HepG2 (cell line): ENCODE results near the gene KIR2DL1. TPM values are rescaled to one million over a fixed set of nuclear protein-coding genes. Genes with fewer than 3 reads are reported as not detected.

Source experiments
- ATAC-seq: fragments of 200-7000 bp; cut with Tn5 transposase; 3 replicates; pipeline ENCODE4 v1.9.1; 2020; ENCODE audit warnings: mild to moderate bottlenecking, moderate library complexity
- BruUV-seq: library from RNA; stranded (reverse); fragments of 400-500 nt; replicated peaks from 2 replicates; lab custom pipeline; 2021; lab: Mats Ljungman, UMichigan
- CTCF ChIA-PET: fragments of 300-600 bp; formaldehyde crosslinking; extraction: SDS; loops from one replicate; lab custom pipeline; 2021; ENCODE audit warnings: low total read pairs, inconsistent platforms, low intra/inter-chr PET ratio; lab: Yijun Ruan, JAX
- POLR2A ChIA-PET: fragments of 350-600 bp; sonication (Branson Sonifier 250); formaldehyde crosslinking; loops from one replicate; lab custom pipeline; 2020; ENCODE audit warnings: antibody characterized with exemption, inconsistent platforms; lab: Yijun Ruan, JAX
- DNase-seq: peaks from one replicate; pipeline ENCODE4 v3.0.0-alpha.2; 2015; ENCODE audit warnings: low spot score
- FAIRE-seq: peaks from 3 replicates; lab custom pipeline; 2011; peaks lifted over from hg19 to GRCh38; lab: Jason Lieb, UNC
- H2AFZ ChIP-seq: one replicate; pipeline ENCODE4 v1.6.1; 2011; ENCODE audit warnings: low read length, inconsistent platforms
- H3K27ac ChIP-seq: fragments of 300-600 bp; 3 replicates; pipeline ENCODE4 v1.8.0; 2011; ENCODE audit warnings: mixed run types, mild to moderate bottlenecking, mixed read lengths, low read length, inconsistent platforms; ENCODE audit not compliant: insufficient read depth; ENCODE audit errors: extremely low read length
- H3K27me3 ChIP-seq, 2 experiments: fragments of 200-600 bp in 1 of 2; 2 replicates in 1 of 2; 3 replicates in 1 of 2; pipeline versions ENCODE4 v1.6.0 to v1.8.0; 2011; ENCODE audit warnings: low read length in 2 of 2, mild to moderate bottlenecking in 2 of 2, moderate library complexity in 2 of 2, inconsistent platforms in 1 of 2; ENCODE audit not compliant: insufficient read depth in 2 of 2, control insufficient read depth in 1 of 2
- H3K36me3 ChIP-seq, 2 experiments: fragments of 200-600 bp in 1 of 2; replicated peaks in 1 of 2; 2 replicates in 1 of 2; 3 replicates in 1 of 2; pipeline versions ENCODE4 v1.5.1 to v1.8.0; 2011; ENCODE audit warnings: low read length in 2 of 2, inconsistent platforms in 1 of 2; ENCODE audit not compliant: insufficient read depth in 2 of 2, control insufficient read depth in 1 of 2
- H3K4me1 ChIP-seq: 2 replicates; pipeline ENCODE4 v1.5.1; 2012; ENCODE audit warnings: low read length, inconsistent platforms; ENCODE audit not compliant: insufficient read depth
- H3K4me2 ChIP-seq: 2 replicates; pipeline ENCODE4 v1.6.0; 2011; ENCODE audit warnings: low read depth, low read length, inconsistent platforms
- H3K4me3 ChIP-seq, 3 experiments: fragments of 200-600 bp in 1 of 3; sonication (generic), shearing (Covaris generic) in 1 of 3; replicated peaks in 1 of 3; 2 replicates each; pipeline ENCODE4 v1.5.1; 2011 to 2016; ENCODE audit warnings: low read length in 3 of 3, inconsistent platforms in 2 of 3, low read depth in 2 of 3, mild to moderate bottlenecking in 2 of 3, control low read depth in 1 of 3, mixed read lengths in 1 of 3; ENCODE audit not compliant: insufficient read depth in 1 of 3
- H3K79me2 ChIP-seq: one replicate; pipeline ENCODE4 v1.6.1; 2011; ENCODE audit warnings: low read length, inconsistent platforms; ENCODE audit not compliant: insufficient read depth
- H3K9ac ChIP-seq: 2 replicates; pipeline ENCODE4 v1.6.0; 2011; ENCODE audit warnings: mild to moderate bottlenecking, low read depth, low read length, inconsistent platforms; ENCODE audit not compliant: insufficient read depth
- H3K9me3 ChIP-seq: 2 replicates; pipeline ENCODE4 v1.5.1; 2012; ENCODE audit warnings: mild to moderate bottlenecking, low read length
- H4K20me1 ChIP-seq: 2 replicates; pipeline ENCODE4 v1.6.0; 2011; ENCODE audit warnings: inconsistent platforms, mild to moderate bottlenecking, low read length, moderate library complexity; ENCODE audit not compliant: insufficient read depth
- CCAR2 ChIP-seq: fragments of 200-400 bp; formaldehyde crosslinking; optimal IDR thresholded peaks from 2 replicates; pipeline ENCODE3; 2018; ENCODE audit warnings: low read depth, mild to moderate bottlenecking, low read length, moderate library complexity
- TSC22D2 ChIP-seq: sonication (generic); formaldehyde crosslinking; IDR thresholded peaks from 2 replicates; pipeline ENCODE4 v1.5.1; 2020; ENCODE audit warnings: missing genetic modification reagents, mild to moderate bottlenecking, borderline replicate concordance
- ZBTB8A ChIP-seq: sonication (generic); formaldehyde crosslinking; IDR thresholded peaks from 2 replicates; pipeline ENCODE4 v1.4.0; 2020; ENCODE audit warnings: mild to moderate bottlenecking, low read depth, missing genetic modification reagents, borderline replicate concordance
- ZMAT3 ChIP-seq: sonication (generic); formaldehyde crosslinking; conservative IDR thresholded peaks from 2 replicates; pipeline ENCODE4 v1.7.0; 2021; ENCODE audit warnings: missing genetic modification reagents
- ZNF205 ChIP-seq: IDR thresholded peaks from 2 replicates; pipeline ENCODE4 v1.6.1; 2018; ENCODE audit warnings: missing biosample characterization, missing genetic modification reagents
- ZNF253 ChIP-seq: sonication (generic); formaldehyde crosslinking; IDR thresholded peaks from 2 replicates; pipeline ENCODE4 v1.8.0; 2022; ENCODE audit warnings: mild to moderate bottlenecking, missing genetic modification reagents, borderline replicate concordance
- ZNF317 ChIP-seq: sonication (generic); formaldehyde crosslinking; IDR thresholded peaks from 2 replicates; pipeline ENCODE4 v1.5.0; 2020; ENCODE audit warnings: mild to moderate bottlenecking, missing genetic modification reagents
- ZNF414 ChIP-seq: sonication (generic); formaldehyde crosslinking; IDR thresholded peaks from 2 replicates; pipeline ENCODE4 v1.5.0; 2020; ENCODE audit warnings: missing genetic modification reagents
- ZNF44 ChIP-seq: sonication (generic); formaldehyde crosslinking; IDR thresholded peaks from 2 replicates; pipeline ENCODE4 v1.5.1; 2020; ENCODE audit warnings: mild to moderate bottlenecking, missing genetic modification reagents
- ZNF574 ChIP-seq: sonication (generic); formaldehyde crosslinking; IDR thresholded peaks from 2 replicates; pipeline ENCODE4 v1.4.0; 2020; ENCODE audit warnings: missing genetic modification reagents
- whole genome bisulfite sequencing: methylation state at CpG from one replicate; pipeline ENCODE4 v1.1.6; 2017; ENCODE audit warnings: low lambda C conversion rate; 5-methylcytosine and 5-hydroxymethylcytosine counted together
- in situ Hi-C: cut with HindIII; loops from 2 replicates; pipeline ENCODE4 v1.10.0; 2017; ENCODE audit warnings: low pct_unique_long_range_greater_than_20kb; ENCODE audit not compliant: extremely low pct_ligation_motif_present
- intact Hi-C: fragments of 100-400 bp; cut with micrococcal nuclease; formaldehyde crosslinking; loops from one replicate; pipeline ENCODE4 v1.10.0; 2022; ENCODE audit not compliant: unreplicated experiment
- polyA plus RNA-seq, 8 experiments: library from polyadenylated mRNA; depleted of rRNA in 3 of 8; stranded (reverse) in 7 of 8; unstranded in 1 of 8; fragments of >200 nt; fragmentation: Illumina TruSeq in 4 of 8; extraction: Trizol in 4 of 8; gene quantifications; 2 replicates each; pipeline versions ENCODE4 v1.2.1 to v1.2.3, GENCODE V29; 2011 to 2016; ENCODE audit warnings: low read depth in 4 of 8, missing spikeins in 1 of 8, mixed read lengths in 1 of 8; ENCODE audit not compliant: insufficient read depth in 1 of 8
- total RNA-seq, 5 experiments: library from RNA; depleted of rRNA; stranded (reverse); fragments of >200 nt; fragmentation: Illumina TruSeq; extraction: Trizol; gene quantifications; 2 replicates each; pipeline ENCODE4 v1.2.3, GENCODE V29; 2016; ENCODE audit warnings: low read depth in 1 of 5
- TF ChIP-seq, protein P1 (sequence below): sonication (generic); formaldehyde crosslinking; IDR thresholded peaks from 2 replicates; pipeline ENCODE4 v1.5.1; 2020; ENCODE audit warnings: mild to moderate bottlenecking, moderate library complexity, missing genetic modification reagents

Gene KIR2DL1
- total and polyA plus RNA-seq, 2 of the 13 experiments (the other 11 are each of a cell fraction or from before 2014, with no cell fraction given): not detected

- TF ChIP-seq ZNF414 (no peak), ZNF317 (CRISPR knock-in tag) (no peak)
Observed at GRCh38 chr19:54791476-54791875, 21.9 kb downstream of the KIR2DL1 start (continued).

DNA sequence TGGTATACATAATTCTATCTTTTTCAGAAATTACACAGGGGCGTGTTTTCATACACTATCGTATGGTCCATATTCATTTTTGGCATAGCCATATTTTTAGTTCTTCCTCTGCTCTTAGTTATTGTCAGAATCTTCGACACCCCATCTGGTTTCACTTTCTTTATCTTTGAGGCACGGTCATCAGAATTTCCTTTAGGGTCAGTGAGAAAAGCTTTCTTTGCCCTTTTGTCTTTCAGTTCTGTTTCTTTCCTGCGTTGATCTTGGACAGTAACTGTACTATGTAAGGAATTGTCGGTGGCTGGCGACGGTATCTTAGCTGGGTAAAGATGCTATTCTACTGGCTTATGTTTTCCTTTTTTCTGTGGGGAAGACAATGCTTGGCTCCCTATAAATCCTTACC lies 23.2 kb downstream of the KIR2DL1 start:
- Histone ChIP-seq H3K27me3 (peaks cover 0 to 8% of the 10 kb centered on the region in 2 experiments; a peak in 3 of 5 replicates), H4K20me1 (no peaks in the 10 kb centered on the region), H3K9me3 (no peaks in the 10 kb centered on the region), H3K27ac (no peak overlapping the region), H3K4me2 (no peak overlapping the region), H3K79me2 (no peaks in the 10 kb centered on the region), H3K9ac (no peak overlapping the region), H3K4me3 (no peak overlapping the region), H3K36me3 (no peaks in the 10 kb centered on the region), H3K4me1 (no peaks in the 10 kb centered on the region), H2AFZ (no peak overlapping the region)
- no peak for TF ChIP-seq TSC22D2
- ATAC-seq: no peak
- no peak for DNase-seq
- ChIA-PET CTCF (no interaction called here), POLR2A (no interaction called here)
- intact Hi-C loops: no loop called here
- in situ Hi-C loops: no loop called here
- no TSS peak for BruUV-seq
- no peak for FAIRE-seq
- WGBS: 39% methylated on average over 8 of the region's 8 CpGs

DNA sequence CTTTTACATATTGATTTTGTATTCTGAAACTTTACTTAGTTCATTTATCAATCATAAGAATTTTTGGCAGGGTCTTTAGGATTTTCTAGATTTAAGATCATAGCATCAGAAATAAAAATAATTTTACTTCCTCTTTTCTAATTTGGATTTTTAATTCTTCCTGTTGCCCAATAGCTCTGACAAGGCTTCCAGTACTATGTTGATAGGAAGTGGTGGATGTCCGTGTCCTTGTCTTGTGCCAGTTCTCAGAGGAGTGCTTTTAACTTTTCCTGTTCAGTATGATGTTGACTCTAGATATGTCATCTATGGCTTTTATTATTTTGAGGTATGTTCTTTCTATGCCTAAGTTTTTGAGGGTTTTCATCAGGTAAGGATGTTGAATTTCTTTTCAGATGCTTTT lies 26.2 kb downstream of the KIR2DL1 start:
- Histone ChIP-seq H3K36me3 (no peaks in the 10 kb centered on the region), H3K9me3 (no peaks in the 10 kb centered on the region), H3K9ac (no peak overlapping the region), H2AFZ (no peak overlapping the region), H4K20me1 (no peaks in the 10 kb centered on the region), H3K27ac (no peak overlapping the region), H3K4me3 (no peak overlapping the region), H3K4me2 (no peak overlapping the region), H3K79me2 (no peaks in the 10 kb centered on the region), H3K27me3 (peaks cover 0 to 8% of the 10 kb centered on the region in 2 experiments; a peak in 3 of 5 replicates), H3K4me1 (no peaks in the 10 kb centered on the region)
- no peak for ATAC-seq
- CTCF ChIA-PET: no interaction called here
- intact Hi-C loops (no loop called here), in situ Hi-C loops (no loop called here)
- no peak for DNase-seq
- whole genome bisulfite sequencing: 0% methylated on average over 1 of the region's 1 CpG
- BruUV-seq: no TSS peak
- POLR2A ChIA-PET: no interaction called here
- no peak for FAIRE-seq
- no peak for TF ChIP-seq ZNF205 (CRISPR knock-in tag)
- no peak for TF ChIP-seq ZMAT3 (CRISPR knock-in tag)
- TF ChIP-seq ZNF574 (CRISPR knock-in tag): no peak
- TF ChIP-seq ZBTB8A (CRISPR knock-in tag): no peak
- no peak for TF ChIP-seq CCAR2
- TF ChIP-seq, protein P1, sequence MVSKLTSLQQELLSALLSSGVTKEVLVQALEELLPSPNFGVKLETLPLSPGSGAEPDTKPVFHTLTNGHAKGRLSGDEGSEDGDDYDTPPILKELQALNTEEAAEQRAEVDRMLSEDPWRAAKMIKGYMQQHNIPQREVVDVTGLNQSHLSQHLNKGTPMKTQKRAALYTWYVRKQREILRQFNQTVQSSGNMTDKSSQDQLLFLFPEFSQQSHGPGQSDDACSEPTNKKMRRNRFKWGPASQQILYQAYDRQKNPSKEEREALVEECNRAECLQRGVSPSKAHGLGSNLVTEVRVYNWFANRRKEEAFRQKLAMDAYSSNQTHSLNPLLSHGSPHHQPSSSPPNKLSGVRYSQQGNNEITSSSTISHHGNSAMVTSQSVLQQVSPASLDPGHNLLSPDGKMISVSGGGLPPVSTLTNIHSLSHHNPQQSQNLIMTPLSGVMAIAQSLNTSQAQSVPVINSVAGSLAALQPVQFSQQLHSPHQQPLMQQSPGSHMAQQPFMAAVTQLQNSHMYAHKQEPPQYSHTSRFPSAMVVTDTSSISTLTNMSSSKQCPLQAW: no peak
- TF ChIP-seq ZNF253 (CRISPR knock-in tag): no peak
- no peak for TF ChIP-seq ZNF44 (CRISPR knock-in tag)
